Stimulated activated CD8-positive, alpha-beta memory T cell treated with anti-CD3 and anti-CD28 coated beads, Interleukin-12 subunit alpha, Interleukin-12 subunit beta, amount 100 ng/mL, for 24 hours (primary cell): ENCODE measurements around the gene HAPLN3.

Experiments
- DNase-seq: peaks from one replicate; pipeline ENCODE4 v3.0.0-alpha.2; 2020; ENCODE audit errors: extremely low read depth

HAPLN3 gene

DNA sequence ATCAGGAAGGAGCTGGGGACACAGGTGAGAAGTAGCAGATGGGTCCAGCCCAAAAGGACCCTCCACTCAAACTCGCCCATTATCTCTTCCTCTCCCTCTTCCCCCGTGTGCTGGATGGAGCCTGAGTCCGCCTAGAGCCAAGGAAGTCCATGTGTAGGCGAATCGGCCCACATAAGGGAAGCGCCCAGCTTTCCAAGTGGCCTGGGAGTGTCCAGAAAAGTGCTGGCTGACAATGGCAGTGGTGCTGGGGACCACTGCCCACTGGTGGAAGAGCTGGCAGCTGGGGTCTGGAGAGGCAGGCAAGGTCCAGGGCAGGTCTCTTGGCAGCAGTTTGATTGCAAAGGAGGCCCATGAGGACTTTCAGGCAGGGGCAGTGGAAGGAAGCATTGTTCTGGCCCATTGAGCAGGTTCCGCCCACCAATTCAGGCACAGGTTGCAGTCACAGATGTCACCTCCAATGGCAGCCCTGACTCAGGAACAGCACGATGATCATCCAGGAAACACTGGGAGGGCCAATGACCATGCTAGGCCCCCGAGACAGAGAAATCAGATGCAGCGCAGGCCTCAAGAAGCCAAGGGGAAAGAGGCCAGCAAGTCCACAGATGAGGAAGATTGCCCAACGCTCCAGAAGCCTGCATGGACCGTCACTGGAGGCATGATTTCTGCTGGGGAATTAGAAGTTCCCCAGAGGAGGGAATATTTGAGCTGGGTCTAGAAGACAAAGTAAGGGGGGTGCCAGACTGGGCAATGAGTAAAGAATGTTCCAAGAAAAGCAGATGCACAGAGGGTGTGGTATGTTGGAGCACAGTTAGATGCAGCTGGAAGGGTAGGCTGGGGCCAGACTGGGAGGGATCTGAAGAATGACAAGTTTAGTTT is 14.8 kb upstream of the HAPLN3 start:
- DNase-seq = no peak

DNA sequence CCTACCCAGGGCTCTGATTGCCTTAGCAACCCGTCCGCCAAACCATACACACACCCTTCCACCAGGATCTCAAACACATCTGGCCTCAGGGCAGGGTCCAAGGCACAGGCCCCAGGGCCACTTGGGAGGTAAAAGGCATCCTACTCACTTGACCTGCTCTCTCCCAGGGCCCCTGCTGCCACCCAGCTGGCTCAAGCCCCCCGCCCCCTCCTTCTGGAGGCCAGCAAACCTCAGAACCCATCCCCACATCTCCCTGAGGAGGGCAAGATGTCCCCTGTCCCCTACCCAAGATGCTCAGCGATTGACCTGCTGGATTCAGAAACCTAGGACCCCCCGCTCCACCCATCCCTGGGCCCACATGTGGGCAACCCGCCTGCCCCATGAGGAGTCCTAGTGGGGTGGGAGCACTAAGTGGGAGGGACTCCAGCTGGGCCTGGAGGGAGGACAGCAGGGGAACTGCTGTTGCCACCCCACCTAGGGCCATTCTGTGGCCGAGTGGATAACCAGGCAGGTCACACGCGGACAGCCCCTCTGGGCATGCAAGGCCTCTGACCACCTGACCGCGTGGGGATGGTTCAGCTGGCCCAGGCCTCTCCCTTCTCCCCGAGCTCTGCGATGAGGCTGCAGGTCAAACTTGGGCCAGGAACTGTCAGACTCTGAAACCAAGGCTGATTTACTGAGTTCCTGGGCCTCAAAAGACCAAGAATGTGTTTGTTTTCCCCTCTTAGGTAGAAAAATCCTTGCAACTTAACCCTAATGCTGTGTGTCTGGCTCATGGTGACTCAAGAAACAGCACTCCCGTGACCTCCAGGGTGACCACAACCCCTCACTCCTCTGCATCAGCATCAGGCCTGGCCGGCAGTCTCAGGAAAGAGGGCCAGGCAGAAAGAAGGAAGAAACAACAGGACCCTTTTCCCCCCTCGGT is 13.6 kb upstream of the HAPLN3 start:
- no peak for DNase-seq

DNA sequence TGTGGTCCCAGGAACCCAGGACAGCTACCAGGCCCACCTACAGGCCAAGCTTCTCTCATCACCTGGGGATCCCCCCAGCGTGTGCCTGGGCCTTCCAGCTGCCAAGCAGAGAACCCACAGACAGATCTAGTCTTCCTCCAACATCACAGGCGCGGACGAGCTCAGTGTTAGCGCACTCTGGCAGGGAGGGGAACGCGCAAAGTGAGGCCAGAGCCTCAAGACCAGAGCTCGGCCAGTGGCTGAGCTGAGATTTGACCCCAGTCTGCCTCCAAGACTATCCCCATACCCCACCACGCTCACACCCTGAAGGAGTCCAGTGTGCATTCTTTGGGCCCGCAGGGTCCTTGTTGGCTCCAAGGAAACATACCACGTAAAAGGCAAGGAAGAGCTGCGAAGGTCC is 12.8 kb upstream of the HAPLN3 start:
- DNase-seq = no peak

DNA sequence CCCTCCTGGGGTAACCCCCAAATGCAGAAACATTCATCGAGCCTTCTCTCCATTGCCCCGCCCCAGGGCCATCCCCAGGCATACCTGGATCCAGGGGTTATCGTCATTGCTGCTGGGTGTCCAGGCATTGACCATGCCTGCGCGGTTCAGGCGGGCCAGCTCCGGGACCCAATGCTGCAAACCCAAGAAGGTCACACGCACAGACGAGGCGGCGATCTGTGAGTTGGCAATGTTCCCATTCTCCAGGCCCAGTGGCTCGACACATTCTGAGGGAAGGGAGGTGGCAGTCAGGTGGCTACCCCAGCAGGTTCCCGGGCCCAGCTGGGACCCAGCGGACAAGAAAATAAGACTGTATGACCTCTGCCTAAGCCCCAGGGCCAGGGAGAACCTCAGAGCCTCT is 11.8 kb upstream of the HAPLN3 start:
- no peak for DNase-seq

DNA sequence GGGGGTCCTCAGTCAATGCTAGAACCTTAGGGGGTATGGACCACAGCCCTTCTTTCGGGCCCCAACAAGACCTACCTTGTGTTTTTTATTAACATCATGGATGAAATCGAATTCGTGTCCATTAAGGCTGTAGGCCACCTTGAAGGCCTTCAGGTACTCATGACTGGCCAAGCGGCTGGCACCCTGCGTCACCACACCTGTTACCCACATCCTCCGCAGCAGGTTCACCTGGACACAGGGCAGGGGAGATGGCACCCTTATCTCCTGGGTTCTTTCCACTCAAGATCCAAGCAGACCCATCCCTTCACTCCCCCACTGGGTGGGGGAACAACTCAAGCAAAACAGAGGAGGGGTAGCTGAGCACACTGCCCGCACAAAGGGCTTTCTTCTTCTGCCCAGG is 11.2 kb upstream of the HAPLN3 start:
- DNase-seq = no peak

DNA sequence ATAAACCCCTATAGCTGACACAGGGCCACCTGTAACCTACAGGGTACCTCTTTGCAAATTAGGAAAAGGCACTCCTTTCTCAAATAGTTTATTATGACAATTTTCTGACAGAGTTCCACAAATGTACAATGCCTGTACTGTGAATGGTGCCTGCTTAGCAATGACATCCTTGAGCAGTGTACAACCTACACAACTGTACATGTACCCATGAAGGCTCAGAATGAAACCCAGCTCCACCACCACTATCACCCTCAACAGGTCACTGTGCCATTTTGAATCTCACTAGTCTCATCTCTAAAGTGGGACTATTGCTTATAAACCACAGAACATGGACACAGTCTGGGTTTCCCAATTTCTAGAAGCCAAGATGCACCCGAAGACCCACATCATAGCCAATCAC is 10.8 kb upstream of the HAPLN3 start:
- no peak for DNase-seq

DNA sequence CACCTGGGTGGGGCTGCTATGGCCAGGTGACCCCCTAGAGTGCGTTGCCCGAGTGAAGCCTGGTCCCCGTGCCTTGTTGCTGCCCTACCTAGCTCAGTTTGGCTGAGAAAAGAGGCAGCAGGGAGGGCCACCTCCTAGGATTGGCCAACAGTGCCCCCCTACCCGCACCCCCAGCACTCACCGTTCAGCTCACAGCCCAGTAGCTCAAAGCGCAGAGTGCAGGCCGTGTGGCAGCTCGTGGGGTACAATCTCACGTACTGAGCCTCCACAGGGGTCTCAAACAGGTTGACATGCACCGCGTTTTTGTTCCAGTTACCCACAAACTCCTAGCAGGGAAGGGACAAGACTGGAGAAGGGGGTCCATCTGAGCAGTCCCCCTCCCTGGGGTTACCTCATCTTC is 10.2 kb upstream of the HAPLN3 start:
- no peak for DNase-seq

DNA sequence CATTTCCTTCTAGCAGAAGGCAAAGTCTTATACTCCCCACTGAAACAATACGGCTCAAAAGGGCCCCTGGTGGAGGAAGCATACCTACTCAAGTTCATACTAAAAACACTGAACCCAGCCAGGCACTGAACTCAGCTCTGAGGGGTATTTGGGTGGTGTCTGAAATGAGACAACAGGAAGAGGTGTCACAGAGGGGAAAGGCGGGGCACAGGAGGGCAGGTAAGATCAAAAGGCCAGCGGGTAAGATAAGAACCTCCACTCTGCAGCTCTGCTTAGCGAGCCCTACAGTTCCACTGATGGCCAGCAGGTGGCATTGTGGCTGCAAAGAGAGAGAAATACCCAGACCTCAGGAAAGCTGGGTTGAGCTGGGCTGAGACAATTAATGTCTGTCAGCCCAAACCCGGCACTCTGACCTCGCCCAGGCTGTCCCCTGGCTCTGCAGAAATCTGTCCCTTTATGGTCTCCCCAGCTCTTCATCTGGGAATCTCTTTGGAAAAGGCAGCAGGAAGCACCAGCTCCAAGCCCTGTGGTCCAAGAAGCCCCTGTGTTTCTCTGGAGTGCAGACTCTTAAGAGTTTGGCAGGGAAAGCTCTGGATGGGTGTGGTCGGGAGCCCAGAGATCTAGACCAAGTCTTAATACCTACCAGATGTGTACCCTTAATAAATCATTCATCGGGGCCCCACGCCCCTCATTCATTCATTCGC is 9.4 kb upstream of the HAPLN3 start:
- DNase-seq = peak; percentile 59

DNA sequence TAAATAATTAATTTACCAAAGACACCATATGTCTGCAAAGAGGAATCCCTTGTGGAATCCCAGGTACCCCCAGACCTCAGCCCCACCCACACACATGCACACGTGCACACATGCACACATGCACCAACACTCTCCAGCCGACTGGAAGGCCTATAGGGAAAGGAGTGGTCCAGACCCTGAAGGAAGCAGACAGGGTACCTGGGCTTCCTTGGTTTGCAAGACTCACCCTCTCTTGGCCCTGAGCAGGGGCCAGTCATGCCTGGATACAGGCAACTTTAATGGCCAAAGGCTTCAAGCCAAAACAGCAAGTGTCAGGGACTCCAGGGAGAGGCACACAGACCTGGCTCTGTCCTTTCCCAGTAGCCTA is 8.9 kb upstream of the HAPLN3 start:
- DNase-seq = no peak

DNA sequence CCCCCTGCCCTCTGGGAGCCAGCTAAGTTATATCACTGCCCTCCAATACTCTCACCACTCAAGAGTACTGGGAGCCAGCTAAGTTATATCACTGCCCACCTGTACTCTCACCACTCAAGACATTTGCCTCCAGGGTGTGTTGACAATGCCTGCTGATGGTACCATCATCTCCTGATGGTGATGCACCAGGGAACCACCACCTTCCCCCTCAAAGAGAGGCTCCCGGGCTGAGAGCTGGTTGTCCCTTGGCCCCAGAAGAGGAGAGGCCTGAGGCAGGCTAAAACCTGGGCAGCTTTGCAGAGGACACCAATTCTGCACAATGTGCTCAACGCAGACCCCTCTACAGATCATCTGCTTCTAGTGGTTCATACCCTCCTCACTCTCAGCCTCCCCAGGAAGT is 7.5 kb upstream of the HAPLN3 start:
- DNase-seq = no peak

DNA sequence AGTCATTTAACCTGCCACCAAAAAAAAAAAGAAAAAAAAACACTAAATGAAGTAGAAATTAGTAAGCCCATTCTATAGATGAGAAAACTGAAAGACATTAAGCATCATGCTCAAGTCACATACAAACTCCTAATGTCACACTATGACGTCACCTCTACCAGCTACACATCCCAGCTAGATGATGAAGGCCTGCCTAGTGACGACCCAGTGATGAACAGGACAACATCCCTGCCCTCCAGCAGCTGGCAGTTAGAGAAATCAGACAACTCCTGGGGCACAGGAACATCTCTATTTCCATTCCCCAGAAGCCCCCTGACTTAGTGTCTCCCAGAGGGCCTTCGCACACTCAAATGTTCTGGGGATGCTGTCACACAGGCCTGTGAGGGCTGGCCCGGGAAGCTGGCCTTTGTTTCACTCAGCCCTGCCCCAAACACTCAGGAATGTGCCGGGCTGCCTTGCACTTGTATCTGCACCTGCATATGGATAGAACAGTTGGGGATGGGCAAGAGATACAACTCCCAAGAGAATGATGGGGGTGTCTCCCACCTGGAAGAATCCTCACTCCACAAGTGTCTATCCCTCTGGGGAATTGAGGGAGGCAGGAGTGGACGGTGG is 7.0 kb upstream of the HAPLN3 start:
- no peak for DNase-seq

DNA sequence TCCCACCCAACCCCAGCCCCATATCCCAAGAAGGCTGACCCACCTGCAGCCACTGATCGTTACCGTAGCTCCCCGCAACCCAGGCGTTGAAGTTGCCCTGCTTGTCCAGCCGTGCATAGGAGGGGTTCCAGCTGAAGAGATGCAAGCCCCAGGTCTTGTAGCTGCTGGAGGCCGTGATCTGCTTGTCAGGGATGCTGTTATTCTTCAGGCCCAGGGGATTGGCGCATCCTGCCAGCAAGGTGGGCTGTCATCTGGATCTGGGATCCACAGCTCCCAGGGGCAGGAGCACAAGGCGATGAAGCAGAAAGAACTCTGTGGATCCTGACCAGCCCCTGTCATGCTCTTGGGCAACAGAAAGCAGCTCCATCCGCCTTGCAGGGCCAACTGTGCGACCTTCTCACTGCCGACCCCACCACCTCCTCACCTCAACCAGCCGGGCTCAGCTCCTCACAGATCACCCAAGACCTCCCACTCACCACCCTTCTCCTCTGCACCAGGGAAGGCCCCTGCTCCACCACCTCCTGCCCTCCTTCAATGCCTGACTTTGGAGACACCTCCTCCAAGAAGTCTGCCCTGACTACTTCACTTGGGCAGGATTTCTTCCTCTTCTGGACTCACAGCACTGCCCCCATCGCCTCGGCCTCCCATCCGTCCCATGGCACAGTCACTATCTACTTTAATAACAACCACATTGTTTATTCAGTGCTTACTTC is 6.3 kb upstream of the HAPLN3 start:
- DNase-seq = no peak

DNA sequence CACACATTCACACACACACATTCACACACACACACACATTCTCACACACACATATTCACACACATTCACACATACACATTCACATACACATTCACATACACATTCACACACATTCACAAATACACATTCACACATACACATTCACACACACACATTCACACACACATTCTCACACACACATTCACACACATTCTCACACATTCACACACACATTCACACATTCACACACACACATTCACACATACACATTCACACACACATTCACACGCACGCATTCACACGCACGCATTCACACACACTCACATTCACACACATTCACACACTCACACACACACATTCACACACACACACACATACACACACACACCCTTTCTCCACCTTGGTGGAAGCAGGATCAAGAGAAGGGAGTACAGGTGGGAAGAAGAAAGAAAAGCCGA is 5.7 kb upstream of the HAPLN3 start:
- DNase-seq = no peak

DNA sequence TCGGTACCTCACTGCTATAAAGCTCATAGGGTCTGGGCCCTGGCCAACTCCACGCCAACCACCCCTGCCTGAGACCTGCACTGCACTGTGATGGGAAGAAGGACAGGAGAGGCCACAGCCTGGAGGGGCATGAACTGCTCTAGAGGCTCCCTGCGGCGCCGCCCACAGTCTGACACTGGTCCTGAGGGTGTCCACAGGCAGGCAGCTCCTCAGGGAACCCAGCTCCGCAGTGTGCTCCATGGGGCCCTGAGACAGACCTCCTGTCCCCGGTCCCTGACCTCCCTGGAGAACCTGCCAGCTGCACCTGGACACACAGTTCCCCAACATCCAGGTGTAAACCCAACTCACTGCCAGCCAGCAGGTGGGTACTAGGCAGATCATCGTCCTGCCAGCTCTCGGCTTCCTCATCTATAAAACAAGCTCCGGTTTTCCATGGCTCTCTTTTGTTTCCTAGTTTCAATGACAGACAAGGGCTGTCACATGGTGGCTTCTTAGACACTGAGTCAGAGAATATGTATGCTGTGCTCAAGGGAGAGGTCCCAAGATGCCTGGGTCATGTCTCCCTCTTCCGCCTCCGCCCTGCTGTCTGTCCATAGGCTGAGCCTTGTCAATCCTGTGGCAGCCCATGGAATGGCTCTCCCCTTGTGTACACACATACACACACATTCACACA is 5.1 kb upstream of the HAPLN3 start:
- no peak for DNase-seq

DNA sequence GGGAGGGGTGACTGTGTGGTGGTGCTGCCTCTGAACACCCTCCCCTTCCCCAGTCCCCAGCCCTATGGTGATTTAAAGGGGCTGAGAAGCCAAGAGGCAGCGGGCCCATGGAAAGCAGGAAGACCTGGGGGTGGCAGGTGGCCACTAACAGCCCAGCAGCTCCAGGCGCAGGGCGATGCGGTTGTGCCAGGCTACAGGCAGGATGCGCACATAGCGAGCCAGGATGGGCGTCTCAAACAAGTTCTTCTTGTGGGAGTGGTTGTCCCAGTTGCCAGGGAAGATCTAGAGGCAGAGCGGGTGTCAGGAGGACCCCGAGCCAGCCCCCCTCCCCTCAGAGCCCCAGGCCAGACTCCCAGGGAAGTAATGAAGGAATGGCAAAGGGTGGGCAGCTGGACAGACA is 3.9 kb upstream of the HAPLN3 start:
- no peak for DNase-seq

DNA sequence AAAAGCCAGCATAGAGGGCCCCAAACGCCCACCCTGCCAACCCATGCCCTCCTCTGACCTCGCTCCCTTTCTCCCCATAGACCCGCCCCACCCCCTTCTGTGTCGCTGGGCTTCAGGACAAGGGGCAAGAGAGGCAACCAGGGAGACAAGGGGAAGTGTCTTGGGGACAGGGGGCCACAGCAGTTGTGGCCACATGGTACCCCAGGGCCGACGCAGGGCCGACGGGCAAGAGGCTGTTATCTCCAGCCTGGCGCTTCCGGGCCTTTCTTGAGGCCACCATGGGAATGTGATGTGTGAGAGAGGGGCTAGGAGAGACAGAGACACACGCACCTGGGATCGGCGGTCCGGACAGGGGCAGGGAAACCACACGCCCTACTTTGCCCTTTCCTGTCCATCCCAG is 3.4 kb upstream of the HAPLN3 start:
- no peak for DNase-seq

DNA sequence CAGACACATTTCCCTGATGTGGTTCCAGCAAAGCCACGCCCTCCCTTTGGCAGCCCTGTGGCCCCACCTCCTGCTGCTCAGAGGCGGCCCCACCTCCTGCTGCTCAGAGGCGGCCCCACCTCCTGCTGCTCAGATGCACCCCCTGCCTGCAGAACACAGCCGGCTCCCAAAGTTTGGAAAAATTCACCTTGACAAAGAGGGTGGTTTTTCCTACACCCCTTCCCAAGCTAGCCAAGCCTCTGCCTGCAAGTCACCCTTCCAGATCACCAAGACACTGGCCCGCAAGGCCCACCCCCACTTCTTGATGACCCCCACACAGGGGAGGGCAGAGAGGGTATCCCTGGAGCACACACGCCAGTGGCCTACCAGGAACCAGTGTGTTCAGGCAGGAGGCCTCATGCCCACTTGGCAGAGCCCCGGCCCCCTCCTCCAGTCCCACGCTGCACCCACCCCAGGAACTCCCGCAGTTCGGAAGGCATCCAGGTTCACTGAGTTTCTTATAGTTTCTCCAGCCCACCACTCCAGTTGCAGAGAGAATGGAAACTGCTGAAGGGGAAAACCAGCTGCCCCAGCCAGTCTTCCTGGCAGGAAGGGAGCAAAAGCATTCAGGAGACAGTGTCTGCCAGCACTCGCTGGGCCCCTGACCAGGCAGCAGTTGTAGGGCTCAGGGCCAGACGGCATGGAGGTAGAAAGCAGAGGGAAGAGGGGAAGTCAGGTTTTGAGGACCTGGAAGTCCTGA is 2.3 kb upstream of the HAPLN3 start:
- DNase-seq = peak; percentile 68

DNA sequence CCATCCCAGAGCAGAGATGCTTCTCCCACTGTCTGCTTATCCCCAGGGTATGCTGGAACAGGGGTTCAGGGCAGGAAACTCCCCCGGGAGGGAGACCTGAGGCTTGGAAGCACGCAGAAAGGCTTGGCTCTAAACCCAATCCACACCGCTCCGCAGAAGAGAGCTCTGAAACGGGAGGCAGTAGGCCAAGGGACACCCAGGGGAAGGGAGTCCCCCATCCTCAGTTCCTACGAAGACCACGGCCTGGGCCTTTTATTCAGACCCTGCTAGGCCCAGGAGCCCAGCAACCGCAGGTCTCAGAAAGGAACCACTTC is 1.8 kb upstream of the HAPLN3 start:
- DNase-seq = no peak

DNA sequence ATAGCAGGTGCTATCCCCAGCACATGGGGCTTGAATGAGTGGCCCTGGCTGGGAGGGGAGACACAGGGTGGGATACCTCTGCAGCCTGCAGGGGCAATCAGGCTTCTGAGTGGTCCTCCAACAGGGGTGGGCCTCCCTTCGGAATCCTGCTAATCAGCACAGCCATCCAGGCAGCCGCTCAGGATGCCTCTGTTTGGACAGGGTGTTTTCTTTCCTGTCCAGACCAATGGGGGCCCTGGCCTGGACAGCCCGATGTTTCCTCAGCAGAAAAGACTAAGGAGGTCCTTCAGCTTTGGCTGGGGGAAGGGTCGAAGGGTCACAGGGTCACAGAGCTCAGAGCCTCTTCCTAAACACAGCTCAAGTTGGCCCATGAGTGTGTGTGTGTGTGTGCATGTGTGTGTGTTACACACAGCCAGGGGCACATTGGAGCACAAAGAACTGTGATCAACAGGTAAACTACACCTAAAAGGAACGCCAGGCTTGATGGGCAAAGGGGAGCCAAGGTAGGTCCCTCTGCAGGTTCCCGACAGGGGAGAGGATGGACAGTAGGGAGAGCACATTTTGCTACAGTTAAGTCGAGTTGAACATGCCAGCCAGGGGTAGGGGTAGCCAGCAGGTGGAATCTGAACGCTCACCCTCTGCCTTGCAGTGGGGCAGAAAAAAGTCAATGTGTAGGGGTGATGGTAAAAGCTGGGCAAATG is 1.1 kb upstream of the HAPLN3 start:
- DNase-seq = no peak
